HG02938 (cell line): ENCODE measurements around the gene WDR90.
A peak's percentile ranks its signal among the peaks of the same experiment; 100 is the strongest.

ENCODE experiments used
- ATAC-seq: cut with Tn5 transposase; IDR thresholded peaks from one replicate; pipeline ENCODE4 v1.9.1; 2021; ENCODE audit warnings: mild to moderate bottlenecking, moderate library complexity; ENCODE audit not compliant: unreplicated experiment

WDR90 gene

DNA sequence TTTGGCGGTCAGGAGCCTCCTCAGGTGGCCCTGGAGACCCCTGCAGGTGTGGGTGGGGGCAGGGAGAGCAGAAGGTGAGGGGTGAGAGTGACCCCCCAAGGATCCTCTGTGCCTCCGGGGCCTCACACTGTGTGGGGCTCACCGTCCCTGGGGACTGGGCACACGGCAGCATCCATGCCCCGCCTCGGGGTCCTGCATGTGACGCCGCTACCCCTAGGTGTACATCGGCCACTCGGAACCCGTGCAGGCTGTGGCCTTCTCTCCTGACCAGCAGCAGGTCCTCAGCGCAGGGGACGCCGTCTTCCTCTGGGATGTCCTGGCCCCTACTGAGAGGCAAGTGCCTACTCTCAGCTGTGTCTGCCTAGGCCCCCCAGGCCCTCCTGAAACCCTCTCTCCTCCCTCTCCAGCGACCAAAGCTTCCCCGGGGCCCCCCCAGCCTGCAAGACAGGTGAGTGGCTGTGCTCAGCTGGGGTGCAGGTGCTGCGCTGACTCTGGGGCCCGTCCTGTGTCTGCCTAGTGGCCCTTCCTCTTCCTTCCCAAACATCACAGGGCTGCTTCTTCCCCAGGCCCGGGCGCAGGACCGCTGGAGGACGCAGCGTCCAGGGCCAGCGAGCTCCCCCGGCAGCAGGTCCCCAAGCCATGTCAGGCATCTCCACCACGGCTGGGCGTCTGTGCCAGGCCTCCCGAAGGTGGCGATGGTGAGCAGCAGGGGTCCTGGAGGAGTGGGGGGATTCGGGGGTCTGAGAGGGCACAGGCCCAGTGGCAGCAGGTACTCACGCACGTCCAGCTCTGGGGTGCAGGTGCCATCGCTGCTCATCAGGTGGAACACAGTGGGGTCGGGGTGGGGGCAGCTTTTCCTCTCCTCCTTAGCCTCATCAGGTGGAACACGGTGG is 9.8 kb downstream of the WDR90 start:
- no peak for ATAC-seq

DNA sequence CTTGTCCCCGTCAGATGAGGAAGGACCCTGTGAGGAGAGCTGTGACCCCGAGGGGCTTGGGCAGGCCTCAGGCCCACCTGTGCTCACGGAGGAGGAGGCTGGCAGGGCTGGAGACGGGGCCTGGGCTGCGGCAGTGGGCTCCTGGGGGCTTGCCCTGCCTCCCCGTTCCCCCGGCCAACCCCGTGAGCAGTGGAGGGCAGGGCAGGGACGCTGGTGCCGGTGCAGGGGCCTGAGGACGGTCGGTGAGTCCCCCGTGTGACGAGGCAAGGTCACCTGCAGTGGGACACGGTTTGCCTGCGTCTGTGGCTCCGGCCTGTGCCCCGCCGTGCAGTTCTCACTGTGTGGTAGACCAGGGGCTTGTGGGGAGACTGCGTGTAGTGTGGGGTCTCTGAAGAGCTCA is 10.5 kb downstream of the WDR90 start:
- no peak for ATAC-seq

DNA sequence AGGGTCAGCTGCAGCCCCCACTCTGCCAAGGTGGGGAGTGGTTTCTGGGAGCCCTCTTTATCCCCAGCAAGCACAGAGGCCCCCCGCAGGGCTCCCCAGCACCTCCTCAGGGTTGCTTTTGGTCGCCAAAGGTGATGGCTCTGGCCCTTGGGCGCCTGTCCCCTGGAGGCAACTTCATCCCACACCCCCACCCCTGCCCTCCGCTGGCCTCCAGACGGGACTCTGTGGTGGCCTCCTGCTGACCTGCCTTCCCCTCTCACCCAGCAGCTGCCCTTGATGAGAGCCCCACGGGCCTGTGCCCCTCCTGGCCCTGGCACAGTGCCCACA is 10.9 kb downstream of the WDR90 start:
- no peak for ATAC-seq

DNA sequence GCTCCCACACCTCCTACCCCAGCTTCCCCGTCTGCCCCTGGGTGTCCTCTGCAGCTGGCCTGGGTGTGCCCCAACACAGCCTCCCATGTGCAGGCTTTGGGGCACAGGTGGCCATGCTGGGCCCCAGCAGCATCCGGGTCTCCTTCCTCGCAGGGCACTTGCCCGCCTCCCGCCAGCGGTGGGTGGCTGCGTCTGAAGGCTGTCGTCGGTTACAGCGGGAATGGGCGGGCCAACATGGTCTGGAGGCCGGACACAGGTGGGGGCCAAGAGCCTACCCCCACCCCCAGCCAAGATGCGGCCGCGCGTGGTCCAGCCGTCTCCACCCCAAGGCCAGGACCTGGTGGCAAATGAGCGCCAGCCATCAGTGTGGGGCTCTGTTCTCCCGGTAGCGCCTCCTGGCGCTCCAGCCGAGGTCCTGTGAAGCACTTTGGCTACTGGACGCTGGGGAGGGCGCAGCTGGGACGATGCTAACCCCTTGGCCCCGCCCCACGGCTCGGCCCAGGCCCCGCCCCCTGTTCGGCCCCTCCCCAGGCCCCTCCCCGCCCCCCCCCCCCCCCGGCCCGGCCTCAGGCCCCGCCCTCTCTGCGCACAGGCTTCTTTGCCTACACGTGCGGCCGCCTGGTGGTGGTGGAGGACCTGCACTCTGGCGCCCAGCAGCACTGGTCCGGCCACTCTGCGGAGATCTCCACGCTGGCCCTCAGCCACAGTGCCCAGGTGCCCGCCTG is 11.5 kb downstream of the WDR90 start:
- ATAC-seq = no peak

DNA sequence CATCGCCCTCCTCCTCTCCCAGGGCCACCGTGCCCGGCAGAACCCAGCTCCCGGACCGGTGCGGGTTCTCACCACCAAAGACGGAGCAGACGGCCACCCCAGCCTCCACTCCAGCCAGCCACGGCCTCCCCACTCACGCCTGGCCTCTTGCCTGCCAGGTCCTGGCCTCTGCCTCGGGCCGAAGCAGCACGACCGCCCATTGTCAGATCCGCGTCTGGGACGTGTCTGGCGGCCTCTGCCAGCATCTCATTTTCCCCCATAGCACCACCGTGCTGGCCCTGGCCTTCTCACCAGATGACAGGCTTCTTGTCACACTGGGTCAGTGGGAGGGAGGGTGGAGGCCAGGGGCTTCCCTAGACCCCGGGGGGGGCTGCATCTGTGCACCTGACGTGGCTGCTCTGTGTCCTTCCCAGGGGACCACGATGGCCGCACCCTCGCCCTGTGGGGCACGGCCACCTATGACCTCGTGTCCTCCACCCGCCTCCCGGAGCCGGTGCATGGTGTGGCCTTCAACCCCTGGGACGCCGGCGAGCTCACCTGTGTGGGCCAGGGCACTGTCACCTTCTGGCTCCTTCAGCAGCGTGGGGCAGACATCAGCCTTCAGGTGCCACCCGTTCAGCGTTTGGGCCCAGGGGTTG is 12.1 kb downstream of the WDR90 start:
- ATAC-seq = no peak

DNA sequence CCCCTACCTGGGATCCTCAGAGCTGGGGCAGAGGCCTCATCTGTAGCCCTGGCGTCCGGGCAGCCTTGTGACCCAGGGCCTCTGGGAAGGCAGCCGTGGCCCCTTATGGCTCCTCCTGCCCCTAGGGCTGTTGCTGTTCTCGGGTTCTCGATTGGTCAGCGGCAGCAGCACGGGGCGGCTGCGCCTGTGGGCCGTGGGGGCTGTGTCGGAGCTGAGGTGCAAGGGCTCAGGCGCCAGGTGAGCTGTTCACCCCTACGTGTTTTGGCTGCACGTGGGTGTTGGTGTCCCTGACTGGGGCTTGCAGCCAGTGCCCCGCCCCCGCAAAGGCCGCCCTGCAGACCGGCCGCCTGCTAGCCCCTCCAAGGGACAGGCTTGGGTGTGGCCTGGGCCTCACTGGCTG is 12.9 kb downstream of the WDR90 start:
- no peak for ATAC-seq

DNA sequence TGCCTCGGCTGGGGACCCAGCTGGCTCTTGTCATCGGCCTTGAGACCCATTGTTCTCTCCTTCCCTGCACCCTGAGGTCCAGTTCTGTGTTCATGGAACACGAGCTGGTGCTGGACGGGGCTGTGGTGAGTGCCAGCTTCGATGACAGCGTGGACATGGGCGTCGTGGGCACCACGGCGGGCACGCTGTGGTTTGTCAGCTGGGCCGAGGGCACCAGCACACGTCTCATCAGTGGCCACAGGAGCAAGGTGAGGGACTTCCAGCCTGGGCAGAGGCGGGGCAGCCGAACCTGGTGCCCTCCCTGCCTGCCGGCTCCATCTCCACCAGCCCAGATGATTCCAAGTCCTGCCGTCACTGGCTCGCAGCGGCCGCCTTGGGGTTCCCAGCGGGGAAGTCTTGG is 13.4 kb downstream of the WDR90 start:
- no peak for ATAC-seq

DNA sequence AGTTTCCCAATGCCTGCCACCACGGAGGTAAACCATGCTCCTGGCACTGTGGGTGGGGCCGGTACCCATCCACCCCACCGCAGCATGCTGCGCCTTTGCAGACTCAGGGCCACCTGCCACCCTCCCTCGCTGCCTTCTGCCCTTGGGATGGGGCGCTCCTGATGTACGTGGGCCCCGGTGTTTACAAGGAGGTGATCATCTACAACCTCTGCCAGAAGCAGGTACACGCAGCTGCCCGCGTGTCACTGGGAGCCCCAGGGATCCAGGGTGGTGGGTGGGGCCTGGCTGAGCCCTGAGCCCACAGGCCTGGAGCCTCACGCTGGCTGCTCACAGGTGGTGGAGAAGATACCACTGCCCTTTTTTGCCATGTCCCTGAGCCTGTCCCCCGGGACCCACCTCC is 17.4 kb downstream of the WDR90 start:
- ATAC-seq = no peak

DNA sequence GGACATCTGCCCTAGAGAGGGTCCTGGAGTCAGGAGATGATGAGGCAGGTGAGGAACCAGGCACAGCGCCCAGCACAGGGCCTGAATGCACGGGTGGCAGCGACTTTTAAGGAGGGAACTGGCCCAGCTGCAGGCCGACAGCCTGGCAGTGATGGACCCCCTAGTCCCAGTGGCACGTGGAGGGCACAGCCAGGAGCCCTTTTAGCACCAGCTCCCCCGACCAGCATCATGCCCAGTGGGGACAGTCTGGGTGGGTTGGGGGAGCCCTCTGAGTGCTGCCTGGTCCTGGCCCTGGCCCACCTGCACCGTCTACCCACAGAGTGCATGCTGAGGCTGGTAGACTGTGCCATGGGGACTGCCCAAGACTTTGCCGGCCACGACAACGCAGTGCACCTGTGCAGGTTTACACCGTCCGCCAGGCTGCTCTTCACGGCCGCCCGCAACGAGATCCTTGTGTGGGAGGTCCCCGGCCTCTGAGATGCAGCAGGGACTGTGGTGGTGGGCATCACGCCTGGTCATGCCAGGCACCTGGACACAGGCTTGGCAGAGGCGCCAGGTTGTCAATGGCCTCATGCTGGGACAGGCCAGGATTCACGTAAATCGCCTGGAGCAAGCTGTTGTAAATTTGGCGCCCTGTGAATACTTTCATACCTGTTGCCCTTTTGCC is 18.1 kb downstream of the WDR90 start:
- ATAC-seq = no peak

DNA sequence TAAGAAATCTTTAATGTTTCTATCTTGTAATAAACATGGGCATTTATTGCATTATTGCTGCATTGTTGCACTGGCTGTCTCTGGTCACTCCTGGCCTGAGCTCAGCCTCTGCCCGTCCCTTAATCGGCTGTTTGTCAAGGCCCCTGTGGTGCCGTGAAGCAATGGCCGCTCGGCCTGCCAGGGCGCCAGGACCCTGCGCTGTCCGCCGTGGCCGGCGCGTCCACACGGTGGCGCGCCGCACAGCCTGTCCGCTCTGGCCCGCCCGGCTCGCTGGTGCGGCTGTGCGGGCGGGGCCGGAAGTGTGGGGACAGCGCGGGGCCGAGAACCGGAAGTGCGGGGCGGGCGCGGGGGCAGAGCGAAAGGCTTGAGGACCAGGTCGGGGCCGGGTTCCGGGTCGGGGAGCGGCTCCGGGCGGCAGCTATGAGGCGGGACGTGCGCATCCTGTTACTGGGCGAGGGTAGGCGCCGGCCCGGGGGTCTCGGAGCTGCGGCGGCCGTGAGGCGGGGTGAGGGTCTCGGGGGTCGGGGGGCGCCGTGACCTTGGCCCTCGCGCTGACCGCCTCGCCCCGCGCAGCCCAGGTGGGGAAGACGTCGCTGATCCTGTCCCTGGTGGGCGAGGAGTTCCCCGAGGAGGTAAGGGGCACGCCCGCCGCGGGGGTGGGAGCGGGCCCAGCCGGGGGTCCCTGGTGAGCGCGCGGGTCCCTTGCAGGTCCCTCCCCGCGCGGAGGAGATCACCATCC is 18.8 kb downstream of the WDR90 start, which contains the start of gene RHOT2:
TSS of gene RHOT2 (plus strand) at position 353 of the 739 bp plus-strand sequence. CDS start at position 421, 68 bp downstream.
- ATAC-seq = peak; percentile 73

DNA sequence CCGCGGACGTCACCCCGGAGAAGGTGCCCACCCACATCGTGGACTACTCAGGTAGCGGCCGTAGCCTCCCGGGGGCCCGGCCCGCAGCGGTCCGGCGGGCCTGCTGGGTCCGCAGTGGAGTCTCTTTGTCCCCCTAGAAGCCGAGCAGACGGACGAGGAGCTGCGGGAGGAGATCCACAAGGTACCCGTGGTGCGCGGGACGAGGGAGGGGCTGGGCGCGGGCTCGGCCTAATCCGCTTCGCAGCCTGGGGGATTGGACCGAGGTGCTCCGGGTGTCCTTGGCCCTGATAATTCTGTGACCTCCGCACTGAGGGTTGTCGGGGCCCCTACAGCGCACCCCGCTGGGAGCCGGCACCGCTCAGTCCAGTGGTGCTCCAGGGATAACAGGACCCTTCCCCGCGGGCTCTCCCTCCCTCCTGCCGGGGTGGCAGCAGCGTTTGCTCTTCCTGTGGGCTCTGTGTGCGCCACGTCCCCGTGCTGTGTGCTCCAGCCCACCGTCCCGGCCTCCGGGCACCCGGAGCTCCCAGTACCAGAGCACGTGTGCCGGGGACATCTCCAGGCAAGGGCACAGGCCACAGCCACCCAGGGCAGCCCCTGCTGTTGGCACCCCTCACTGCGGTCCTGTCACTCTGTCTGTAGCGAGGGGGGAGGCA is 19.5 kb downstream of the WDR90 start:
- ATAC-seq = no peak

DNA sequence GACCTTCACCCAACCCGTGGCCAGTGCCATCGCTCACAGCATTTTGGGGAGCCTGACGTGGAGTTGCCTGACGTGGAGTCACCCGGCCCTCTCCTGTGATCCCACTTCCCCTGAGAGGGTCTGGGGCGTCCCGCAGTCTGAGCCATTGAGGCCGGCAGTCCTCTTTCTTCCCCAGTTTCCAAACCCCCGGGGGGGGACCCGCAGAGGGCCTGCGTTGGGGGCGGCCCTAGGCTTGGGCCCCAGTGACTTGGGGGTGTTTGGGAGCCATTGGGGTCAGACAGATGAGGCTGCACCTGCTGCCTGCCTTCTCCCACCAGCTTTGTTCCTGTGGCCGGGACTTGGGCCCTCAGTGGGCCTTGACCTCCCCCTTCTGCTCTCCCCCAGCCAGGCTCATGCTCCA is 20.5 kb downstream of the WDR90 start:
- no peak for ATAC-seq

DNA sequence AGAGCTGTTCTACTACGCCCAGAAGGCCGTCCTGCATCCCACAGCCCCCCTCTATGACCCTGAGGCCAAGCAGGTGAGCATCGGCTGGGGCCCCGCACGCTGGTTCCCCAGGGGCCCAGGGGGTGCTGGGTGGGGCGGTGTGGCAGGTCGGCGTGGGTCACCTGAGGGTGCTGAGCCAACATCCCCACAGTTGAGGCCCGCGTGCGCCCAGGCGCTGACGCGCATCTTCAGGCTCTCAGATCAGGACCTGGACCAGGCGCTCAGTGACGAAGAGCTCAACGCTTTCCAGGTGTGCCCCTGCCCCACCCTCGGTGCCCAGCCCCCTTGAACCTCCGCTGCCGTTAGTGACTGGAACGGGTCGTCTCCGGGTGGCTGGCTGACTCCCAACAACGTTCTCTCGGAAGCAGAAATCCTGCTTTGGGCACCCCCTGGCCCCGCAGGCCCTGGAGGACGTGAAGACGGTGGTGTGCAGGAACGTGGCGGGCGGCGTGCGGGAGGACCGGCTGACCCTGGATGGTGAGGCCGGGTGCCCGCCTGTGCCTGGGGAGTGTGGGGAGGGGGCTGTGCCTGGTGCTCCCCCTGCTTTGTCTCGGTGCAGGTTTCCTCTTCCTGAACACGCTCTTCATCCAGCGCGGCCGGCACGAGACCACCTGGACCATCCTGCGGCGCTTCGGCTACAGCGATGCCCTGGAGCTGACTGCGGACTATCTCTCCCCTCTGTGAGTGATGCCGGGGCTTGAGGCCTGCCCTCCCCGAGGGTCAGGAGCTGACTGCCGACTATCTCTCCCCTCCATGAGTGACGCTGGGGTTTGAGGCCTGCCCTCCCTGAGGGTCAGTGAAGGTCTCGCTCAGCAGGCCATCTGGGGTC is 21.6 kb downstream of the WDR90 start:
- no peak for ATAC-seq

DNA sequence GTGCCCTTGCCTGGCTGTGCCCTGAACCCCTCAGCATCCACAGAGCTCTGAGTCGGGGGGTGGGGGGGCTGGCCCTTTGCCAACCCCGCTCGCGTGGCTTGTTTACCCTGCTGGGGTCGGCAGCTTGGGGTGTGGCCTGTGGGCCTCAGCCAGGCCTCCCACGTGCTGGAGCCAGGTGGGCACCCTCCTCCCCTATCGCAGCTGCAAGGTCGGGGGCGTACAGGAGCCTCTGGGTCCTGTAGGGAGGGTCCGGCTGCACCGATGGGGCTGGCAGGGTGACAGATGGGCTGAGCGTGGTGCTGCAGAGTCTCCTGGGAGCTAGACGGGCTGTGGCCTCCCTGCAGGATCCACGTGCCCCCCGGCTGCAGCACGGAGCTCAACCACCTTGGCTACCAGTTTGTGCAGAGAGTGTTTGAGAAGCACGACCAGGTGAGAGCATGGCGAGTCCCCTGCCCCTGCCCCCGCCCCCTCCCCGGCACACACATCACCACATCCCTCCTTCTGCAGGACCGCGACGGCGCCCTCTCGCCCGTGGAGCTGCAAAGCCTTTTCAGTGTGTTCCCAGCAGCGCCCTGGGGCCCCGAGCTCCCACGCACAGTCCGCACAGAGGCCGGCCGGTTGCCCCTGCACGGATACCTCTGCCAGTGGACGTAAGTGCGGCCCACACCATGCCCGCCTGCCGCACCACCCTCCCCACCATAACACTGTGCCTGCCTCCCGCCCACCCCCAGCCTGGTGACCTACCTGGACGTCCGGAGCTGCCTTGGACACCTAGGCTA is 22.4 kb downstream of the WDR90 start:
- ATAC-seq = no peak

DNA sequence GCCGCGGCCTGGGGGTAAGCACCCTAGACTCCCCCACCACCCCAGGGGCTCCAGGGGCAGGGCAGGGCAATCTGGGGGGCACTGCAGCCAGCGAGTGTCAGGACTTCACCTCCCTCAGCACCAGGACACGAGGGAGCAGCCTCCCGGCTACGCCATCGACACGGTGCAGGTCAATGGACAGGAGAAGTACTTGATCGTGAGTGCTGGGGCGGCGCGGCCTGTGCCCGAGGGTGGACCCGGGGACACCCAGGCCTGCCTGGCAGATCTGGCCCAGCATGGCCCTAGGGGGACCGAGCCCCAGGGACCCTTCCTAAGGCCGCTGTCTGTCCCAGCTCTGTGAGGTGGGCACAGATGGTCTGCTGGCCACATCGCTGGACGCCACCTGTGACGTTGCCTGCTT is 23.2 kb downstream of the WDR90 start:
- no peak for ATAC-seq

DNA sequence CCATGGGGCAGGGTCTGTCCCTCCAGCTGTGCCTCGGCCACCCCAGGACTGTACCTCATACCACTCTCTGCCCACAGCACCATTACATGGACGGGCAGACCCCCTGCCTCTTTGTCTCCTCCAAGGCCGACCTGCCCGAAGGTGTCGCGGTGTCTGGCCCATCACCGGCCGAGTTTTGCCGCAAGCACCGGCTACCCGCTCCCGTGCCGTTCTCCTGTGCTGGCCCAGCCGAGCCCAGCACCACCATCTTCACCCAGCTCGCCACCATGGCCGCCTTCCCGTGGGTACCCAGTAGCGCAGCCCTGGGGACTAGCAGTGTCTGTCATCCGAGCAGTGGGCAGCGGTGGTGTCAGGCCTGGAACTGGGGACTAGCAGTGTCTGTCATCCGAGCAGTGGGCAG is 23.7 kb downstream of the WDR90 start:
- ATAC-seq = no peak

DNA sequence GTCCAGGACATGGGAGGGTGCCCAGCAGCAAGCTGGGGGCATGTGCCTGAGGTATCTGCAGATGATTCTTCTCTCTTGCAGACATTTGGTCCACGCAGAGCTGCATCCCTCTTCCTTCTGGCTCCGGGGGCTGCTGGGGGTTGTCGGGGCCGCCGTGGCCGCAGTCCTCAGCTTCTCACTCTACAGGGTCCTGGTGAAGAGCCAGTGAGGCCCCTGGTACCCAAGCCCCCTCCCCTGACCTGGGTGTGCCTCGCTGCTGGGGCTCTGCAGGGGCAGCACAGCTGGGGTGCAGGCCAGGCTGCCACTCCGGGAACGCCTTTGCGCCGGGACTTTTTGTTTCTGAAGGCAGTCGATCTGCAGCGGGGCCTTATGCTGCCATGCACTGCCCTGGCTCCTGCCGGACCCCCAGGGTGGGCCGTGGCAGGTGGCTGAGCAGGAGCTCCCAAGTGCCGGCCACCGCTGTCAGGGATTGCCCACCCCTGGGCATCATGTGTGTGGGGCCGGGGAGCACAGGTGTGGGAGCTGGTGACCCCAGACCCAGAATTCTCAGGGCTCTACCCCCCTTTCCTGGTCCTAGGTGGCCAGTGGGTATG is 24.3 kb downstream of the WDR90 start:
- no peak for ATAC-seq
